Stimulated activated naive CD8-positive, alpha-beta T cell treated with anti-CD3 and anti-CD28 coated beads, Interleukin-15, amount 100 ng/mL, for 72 hours (primary cell): ENCODE results near the gene CIPC.

Experiments used
- ATAC-seq: fragments of 150-1000 bp; cut with Tn5 transposase; 2 replicates; pipeline ENCODE4 v1.10.0; 2021; ENCODE audit warnings: mild to moderate bottlenecking, moderate library complexity
- DNase-seq, 2 donors: peaks; one replicate each; pipeline ENCODE4 v3.0.0; 2021 to 2022
- H3K27ac Mint-ChIP-seq, 2 donors: one replicate each; pipeline ENCODE4 v1.8.0; 2022; ENCODE audit warnings: mild to moderate bottlenecking in 2 of 2, mixed read lengths in 2 of 2, moderate library complexity in 2 of 2
- H3K27me3 Mint-ChIP-seq: one replicate; pipeline ENCODE4 v1.8.0; 2022; ENCODE audit warnings: mixed read lengths
- H3K4me1 Mint-ChIP-seq: one replicate; pipeline ENCODE4 v1.8.0; 2022; ENCODE audit warnings: mild to moderate bottlenecking, mixed read lengths
- H3K4me3 Mint-ChIP-seq, 2 donors: one replicate each; pipeline ENCODE4 v1.8.0; 2022; ENCODE audit warnings: mild to moderate bottlenecking in 2 of 2, mixed read lengths in 2 of 2, moderate library complexity in 1 of 2
- H3K9me3 Mint-ChIP-seq, 2 donors: one replicate each; pipeline ENCODE4 v1.8.0; 2022; ENCODE audit warnings: mixed read lengths in 2 of 2

Gene CIPC

GRCh38 chr14:77097700-77098528 lies at the start of gene CIPC:
CIPC (plus strand) TSS chr14:77098258; CDS start chr14:77105709, 7,451 bp downstream.
- Mint-ChIP-seq H3K4me1 (peaks cover 51% of the 10 kb centered on the region), H3K27ac (peak within 1 kb of the TSS; percentile 99 to 100), H3K4me3 (peak within 1 kb of the TSS; percentile 95 to 98), H3K9me3 (no peaks in the 10 kb centered on the region), H3K27me3 (no peaks in the 10 kb centered on the region)
- DNase-seq (peak; percentile 98 to 100), ATAC-seq (peak; percentile 95)

- H3K9me3 Mint-ChIP-seq, result no peaks in the 10 kb centered on the region
- no peak overlapping the region for H3K4me3 Mint-ChIP-seq
- no peaks in the 10 kb centered on the region for H3K27me3 Mint-ChIP-seq
- peak overlapping the region in 1 of 2 donors; percentile 46 for H3K27ac Mint-ChIP-seq
- ATAC-seq (no peak), DNase-seq (no peak)
- H3K4me1 Mint-ChIP-seq, result peaks cover 27% of the 10 kb centered on the region
These were observed 46.9 kb upstream of the CIPC start for GRCh38 chr14:77051116-77051515.

- ATAC-seq, result peak; percentile 33
- H3K4me3 Mint-ChIP-seq, result no peak overlapping the region
- peak in 1 of 2 donors; percentile 11 for DNase-seq
- peaks cover 19% of the 10 kb centered on the region for H3K4me1 Mint-ChIP-seq
- no peaks in the 10 kb centered on the region for H3K9me3 Mint-ChIP-seq
- H3K27me3 Mint-ChIP-seq, result no peaks in the 10 kb centered on the region
- peak overlapping the region; percentile 78 to 89 for H3K27ac Mint-ChIP-seq
These were observed 45.6 kb upstream of the CIPC start for GRCh38 chr14:77052281-77053044.

- H3K27me3 Mint-ChIP-seq, result no peaks in the 10 kb centered on the region
- peak overlapping the region in 1 of 2 donors; percentile 26 for H3K4me3 Mint-ChIP-seq
- peak overlapping the region; percentile 74 to 89 for H3K27ac Mint-ChIP-seq
- peak; percentile 95 for ATAC-seq
- peaks cover 19% of the 10 kb centered on the region for H3K4me1 Mint-ChIP-seq
- no peaks in the 10 kb centered on the region for H3K9me3 Mint-ChIP-seq
- DNase-seq, result peak; percentile 82 to 86
These were observed 44.8 kb upstream of the CIPC start for GRCh38 chr14:77053046-77053841.

- DNase-seq, result no peak
- no peaks in the 10 kb centered on the region for H3K27me3 Mint-ChIP-seq
- H3K4me3 Mint-ChIP-seq, result no peak overlapping the region
- peaks cover 19% of the 10 kb centered on the region for H3K4me1 Mint-ChIP-seq
- no peaks in the 10 kb centered on the region for H3K9me3 Mint-ChIP-seq
- no peak for ATAC-seq
- H3K27ac Mint-ChIP-seq, result peak overlapping the region in 1 of 2 donors; percentile 12
These were observed 42.8 kb upstream of the CIPC start for GRCh38 chr14:77055306-77055705.

GRCh38 chr14:77055981-77056380 lies 42.1 kb upstream of the CIPC start:
- no peaks in the 10 kb centered on the region for H3K27me3 Mint-ChIP-seq
- H3K4me3 Mint-ChIP-seq, result no peak overlapping the region
- H3K9me3 Mint-ChIP-seq, result no peaks in the 10 kb centered on the region
- H3K27ac Mint-ChIP-seq, result no peak overlapping the region
- ATAC-seq, result no peak
- peaks cover 19% of the 10 kb centered on the region for H3K4me1 Mint-ChIP-seq
- no peak for DNase-seq

GRCh38 chr14:77058117-77058516 lies 39.9 kb upstream of the CIPC start:
- H3K4me3 Mint-ChIP-seq, result no peak overlapping the region
- no peak for DNase-seq

GRCh38 chr14:77058785-77059184 lies 39.3 kb upstream of the CIPC start:
- H3K4me3 Mint-ChIP-seq, result no peak overlapping the region
- no peaks in the 10 kb centered on the region for H3K4me1 Mint-ChIP-seq
- no peaks in the 10 kb centered on the region for H3K27me3 Mint-ChIP-seq
- ATAC-seq, result no peak
- DNase-seq, result no peak
- no peak overlapping the region for H3K27ac Mint-ChIP-seq
- no peaks in the 10 kb centered on the region for H3K9me3 Mint-ChIP-seq

More at GRCh38 chr14:77058117-77058516, 39.9 kb upstream of the CIPC start:
- Mint-ChIP-seq H3K4me1 (peaks cover 5% of the 10 kb centered on the region), H3K27ac (no peak overlapping the region), H3K27me3 (no peaks in the 10 kb centered on the region), H3K9me3 (no peaks in the 10 kb centered on the region)
- ATAC-seq, result no peak

GRCh38 chr14:77059276-77059915 lies 38.7 kb upstream of the CIPC start:
- ATAC-seq (no peak), DNase-seq (no peak)
- H3K4me1 Mint-ChIP-seq, result no peaks in the 10 kb centered on the region
- no peak overlapping the region for H3K4me3 Mint-ChIP-seq
- H3K27ac Mint-ChIP-seq, result no peak overlapping the region
- no peaks in the 10 kb centered on the region for H3K9me3 Mint-ChIP-seq
- no peaks in the 10 kb centered on the region for H3K27me3 Mint-ChIP-seq

GRCh38 chr14:77061630-77062257 lies 36.3 kb upstream of the CIPC start:
- H3K27me3 Mint-ChIP-seq, result no peaks in the 10 kb centered on the region
- H3K9me3 Mint-ChIP-seq, result no peaks in the 10 kb centered on the region

GRCh38 chr14:77062261-77062660 lies 35.8 kb upstream of the CIPC start:
- no peak for DNase-seq
- no peak for ATAC-seq
- no peaks in the 10 kb centered on the region for H3K27me3 Mint-ChIP-seq
- no peaks in the 10 kb centered on the region for H3K4me1 Mint-ChIP-seq
- no peak overlapping the region for H3K27ac Mint-ChIP-seq
- H3K4me3 Mint-ChIP-seq, result no peak overlapping the region
- H3K9me3 Mint-ChIP-seq, result no peaks in the 10 kb centered on the region

More at GRCh38 chr14:77061630-77062257, 36.3 kb upstream of the CIPC start:
- no peak for ATAC-seq
- Mint-ChIP-seq H3K4me1 (no peaks in the 10 kb centered on the region), H3K4me3 (no peak overlapping the region), H3K27ac (no peak overlapping the region)
- DNase-seq, result no peak

GRCh38 chr14:77063571-77064171 lies 34.4 kb upstream of the CIPC start:
- peaks cover 7% of the 10 kb centered on the region for H3K4me1 Mint-ChIP-seq
- ATAC-seq (no peak), DNase-seq (no peak)
- H3K4me3 Mint-ChIP-seq, result no peak overlapping the region
- H3K27ac Mint-ChIP-seq, result no peak overlapping the region
- H3K27me3 Mint-ChIP-seq, result peaks cover 8% of the 10 kb centered on the region
- no peaks in the 10 kb centered on the region for H3K9me3 Mint-ChIP-seq

GRCh38 chr14:77064521-77065178 lies 33.4 kb upstream of the CIPC start:
- no peak overlapping the region for H3K4me3 Mint-ChIP-seq
- no peaks in the 10 kb centered on the region for H3K9me3 Mint-ChIP-seq
- DNase-seq (no peak), ATAC-seq (peak; percentile 33)
- peaks cover 17% of the 10 kb centered on the region for H3K27me3 Mint-ChIP-seq
- H3K4me1 Mint-ChIP-seq, result peaks cover 7% of the 10 kb centered on the region
- H3K27ac Mint-ChIP-seq, result no peak overlapping the region
